CD14-positive monocyte (primary cell): Measurements from ENCODE around the gene API5. TPM values are rescaled to one million over a fixed set of nuclear protein-coding genes. Genes with fewer than 3 reads are reported as not detected.
A peak's percentile ranks its signal among the peaks of the same experiment; 100 is the strongest.

Experiments used
- DNase-seq, 3 donors: peaks; one replicate each; pipeline ENCODE4 v3.0.0-alpha.2; 2011 to 2022
- H2AFZ ChIP-seq: 2 replicates; pipeline ENCODE4 v1.6.0; 2012; ENCODE audit warnings: mild to moderate bottlenecking, low read depth, low read length, inconsistent platforms; ENCODE audit not compliant: insufficient read depth, poor library complexity, severe bottlenecking
- H3K27ac ChIP-seq, 2 donors: 1 replicate in 1 of 2; 2 replicates in 1 of 2; pipeline ENCODE4 v1.5.1; 2012 to 2013; ENCODE audit warnings: low read length in 2 of 2, control low read depth in 1 of 2, inconsistent platforms in 1 of 2, low read depth in 1 of 2, mild to moderate bottlenecking in 1 of 2
- H3K27me3 ChIP-seq, 2 donors: one replicate each; pipeline versions ENCODE4 v1.6.0 to v1.6.1; 2011 to 2013; ENCODE audit warnings: low read length in 2 of 2; ENCODE audit not compliant: control insufficient read depth in 2 of 2, insufficient read depth in 2 of 2
- H3K36me3 ChIP-seq, 2 donors: replicated peaks in 1 of 2; 1 replicate in 1 of 2; 2 replicates in 1 of 2; pipeline versions ENCODE4 v1.5.1 to v1.6.1; 2012 to 2013; ENCODE audit warnings: low read length in 2 of 2, control low read depth in 1 of 2, inconsistent platforms in 1 of 2, mild to moderate bottlenecking in 1 of 2; ENCODE audit not compliant: insufficient read depth in 2 of 2, control insufficient read depth in 1 of 2
- H3K4me1 ChIP-seq, 2 donors: 1 replicate in 1 of 2; 2 replicates in 1 of 2; pipeline versions ENCODE4 v1.5.1 to v1.6.1; 2012 to 2013; ENCODE audit warnings: low read length in 2 of 2, control low read depth in 1 of 2, inconsistent platforms in 1 of 2, mild to moderate bottlenecking in 1 of 2, moderate library complexity in 1 of 2; ENCODE audit not compliant: insufficient read depth in 2 of 2, control insufficient read depth in 1 of 2
- H3K4me2 ChIP-seq: replicated peaks from 2 replicates; pipeline ENCODE3; 2012; ENCODE audit warnings: low read length, moderate library complexity, mild to moderate bottlenecking; ENCODE audit not compliant: poor library complexity, severe bottlenecking; ENCODE audit errors: extremely low read depth
- H3K4me3 ChIP-seq, 3 experiments: fragments of 200-600 bp in 1 of 3; sonication (generic) in 1 of 3; replicated peaks in 1 of 3; 1 replicate in 2 of 3; 2 replicates in 1 of 3; pipeline ENCODE4 v1.5.1; 2011 to 2013; ENCODE audit warnings: low read length in 3 of 3, mild to moderate bottlenecking in 3 of 3, control low read depth in 2 of 3, low read depth in 2 of 3, inconsistent platforms in 1 of 3, moderate library complexity in 1 of 3
- H3K79me2 ChIP-seq: 2 replicates; pipeline ENCODE4 v1.6.0; 2012; ENCODE audit warnings: mild to moderate bottlenecking, control low read depth, inconsistent platforms, low read length, moderate library complexity; ENCODE audit not compliant: insufficient read depth
- H3K9ac ChIP-seq: 2 replicates; pipeline ENCODE4 v1.6.0; 2017; ENCODE audit warnings: low read length, mild to moderate bottlenecking; ENCODE audit not compliant: insufficient read depth, poor library complexity, severe bottlenecking
- H3K9me3 ChIP-seq, 2 donors: replicated peaks in 1 of 2; 1 replicate in 1 of 2; 2 replicates in 1 of 2; pipeline versions ENCODE4 v1.5.1 to v1.6.1; 2012 to 2013; ENCODE audit warnings: low read length in 2 of 2, control low read depth in 1 of 2; ENCODE audit not compliant: control insufficient read depth in 1 of 2, insufficient read depth in 1 of 2
- H4K20me1 ChIP-seq: 2 replicates; pipeline ENCODE4 v1.6.0; 2012; ENCODE audit warnings: mild to moderate bottlenecking, low read length, control low read depth, moderate library complexity; ENCODE audit not compliant: insufficient read depth
- H3K27ac Mint-ChIP-seq, 7 donors: one replicate each; pipeline ENCODE4 v1.8.0; 2020; ENCODE audit warnings: mild to moderate bottlenecking in 7 of 7, mixed read lengths in 7 of 7, moderate library complexity in 6 of 7, inconsistent platforms in 2 of 7
- H3K27me3 Mint-ChIP-seq, 3 donors: one replicate each; pipeline ENCODE4 v1.8.0; 2021 to 2022; ENCODE audit warnings: low read depth in 3 of 3, mild to moderate bottlenecking in 3 of 3, mixed read lengths in 3 of 3, moderate library complexity in 3 of 3, inconsistent platforms in 1 of 3
- H3K36me3 Mint-ChIP-seq, 2 donors: one replicate each; pipeline ENCODE4 v1.8.0; 2020; ENCODE audit warnings: mixed read lengths in 2 of 2, inconsistent platforms in 1 of 2, mild to moderate bottlenecking in 1 of 2
- H3K4me1 Mint-ChIP-seq: one replicate; pipeline ENCODE4 v1.8.0; 2020; ENCODE audit warnings: mild to moderate bottlenecking, mixed read lengths
- H3K4me3 Mint-ChIP-seq, 2 donors: one replicate each; pipeline ENCODE4 v1.8.0; 2020; ENCODE audit warnings: mild to moderate bottlenecking in 2 of 2, mixed read lengths in 2 of 2, moderate library complexity in 1 of 2
- H3K9me3 Mint-ChIP-seq, 7 donors: one replicate each; pipeline ENCODE4 v1.8.0; 2020 to 2022; ENCODE audit warnings: mixed read lengths in 7 of 7, mild to moderate bottlenecking in 6 of 7, moderate library complexity in 6 of 7, inconsistent platforms in 2 of 7
- WGBS: methylation state at CpG from one replicate; pipeline ENCODE4 v1.1.5; 2013; ENCODE audit warnings: missing lambda C conversion rate; ENCODE audit not compliant: insufficient coverage; 5-methylcytosine and 5-hydroxymethylcytosine counted together
- intact Hi-C, 2 donors: fragments of 100-400 bp; cut with micrococcal nuclease; formaldehyde crosslinking; loops; one replicate each; pipeline versions ENCODE4 v1.15.0 to v1.15.1; 2023
- polyA plus RNA-seq, 3 donors: library from polyadenylated mRNA; depleted of rRNA in 1 of 3; unstranded in 2 of 3; stranded (reverse) in 1 of 3; fragments of 300-500 nt in 2 of 3; fragments of >200 nt in 1 of 3; fragmentation: Illumina TruSeq in 2 of 3; gene quantifications; 1 replicate in 2 of 3; 2 replicates in 1 of 3; pipeline ENCODE4 v1.2.3, GENCODE V29; 2012 to 2021
- TF ChIP-seq, protein P1 (sequence below): fragments of 200-600 bp; IDR thresholded peaks from one replicate; pipeline ENCODE4 v1.8.0; 2022; ENCODE audit warnings: antibody characterized with exemption, mild to moderate bottlenecking

Gene API5
- polyA plus RNA-seq, 3 donors, result 17.1 to 84.0 (median 65.9) TPM

GRCh38 chr11:43358279-43358800, 46.5 kb downstream of the API5 start:
- H3K36me3 ChIP-seq, result peaks cover 2 to 3% of the 10 kb centered on the region in 2 donors
- H3K4me1 ChIP-seq, result peaks cover 23 to 27% of the 10 kb centered on the region in 2 donors
- peak overlapping the region; percentile 76 for H3K4me2 ChIP-seq
- H3K9ac ChIP-seq, result peak overlapping the region; percentile 96
- TF ChIP-seq, protein P1, sequence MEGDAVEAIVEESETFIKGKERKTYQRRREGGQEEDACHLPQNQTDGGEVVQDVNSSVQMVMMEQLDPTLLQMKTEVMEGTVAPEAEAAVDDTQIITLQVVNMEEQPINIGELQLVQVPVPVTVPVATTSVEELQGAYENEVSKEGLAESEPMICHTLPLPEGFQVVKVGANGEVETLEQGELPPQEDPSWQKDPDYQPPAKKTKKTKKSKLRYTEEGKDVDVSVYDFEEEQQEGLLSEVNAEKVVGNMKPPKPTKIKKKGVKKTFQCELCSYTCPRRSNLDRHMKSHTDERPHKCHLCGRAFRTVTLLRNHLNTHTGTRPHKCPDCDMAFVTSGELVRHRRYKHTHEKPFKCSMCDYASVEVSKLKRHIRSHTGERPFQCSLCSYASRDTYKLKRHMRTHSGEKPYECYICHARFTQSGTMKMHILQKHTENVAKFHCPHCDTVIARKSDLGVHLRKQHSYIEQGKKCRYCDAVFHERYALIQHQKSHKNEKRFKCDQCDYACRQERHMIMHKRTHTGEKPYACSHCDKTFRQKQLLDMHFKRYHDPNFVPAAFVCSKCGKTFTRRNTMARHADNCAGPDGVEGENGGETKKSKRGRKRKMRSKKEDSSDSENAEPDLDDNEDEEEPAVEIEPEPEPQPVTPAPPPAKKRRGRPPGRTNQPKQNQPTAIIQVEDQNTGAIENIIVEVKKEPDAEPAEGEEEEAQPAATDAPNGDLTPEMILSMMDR, result no peak
- Mint-ChIP-seq H3K27me3 (peaks cover 0 to 1% (median 0%) of the 10 kb centered on the region in 3 donors), H3K36me3 (peaks cover 2 to 6% of the 10 kb centered on the region in 2 donors), H3K27ac (peak overlapping the region; percentile 89 to 97 (median 96)), H3K9me3 (peaks cover 0 to 3% (median 0%) of the 10 kb centered on the region in 7 donors), H3K4me1 (peaks cover 35% of the 10 kb centered on the region), H3K4me3 (peak overlapping the region; percentile 97 to 98)
- peak overlapping the region; percentile 63 to 94 for H3K27ac ChIP-seq
- peaks cover 46% of the 10 kb centered on the region for H3K79me2 ChIP-seq
- peaks cover 17% of the 10 kb centered on the region for H4K20me1 ChIP-seq
- H3K27me3 ChIP-seq, result no peaks in the 10 kb centered on the region
- no peaks in the 10 kb centered on the region for H3K9me3 ChIP-seq
- 0% methylated on average over 13 of the region's 16 CpGs for WGBS
- no peak for DNase-seq
- intact Hi-C loops, result loop anchor here (1.0 to 10.0 kb wide), 2 partner anchors 47 to 316 kb away; partner anchors contain the start of gene API5 (in 1 of the 2)
- peak overlapping the region; percentile 95 for H2AFZ ChIP-seq
- H3K4me3 ChIP-seq, result peak overlapping the region; percentile 66 to 91 (median 70)

- Histone ChIP-seq H3K79me2 (peaks cover 52% of the 10 kb centered on the region), H3K4me1 (peaks cover 23 to 27% of the 10 kb centered on the region in 2 donors), H3K9me3 (no peaks in the 10 kb centered on the region), H2AFZ (peak within 1 kb of the TSS; percentile 95), H3K9ac (peak within 1 kb of the TSS; percentile 96), H3K36me3 (peaks cover 2 to 6% of the 10 kb centered on the region in 2 donors), H4K20me1 (peaks cover 23% of the 10 kb centered on the region), H3K4me3 (peak within 1 kb of the TSS; percentile 66 to 91 (median 70)), H3K4me2 (peak within 1 kb of the TSS; percentile 76), H3K27me3 (no peaks in the 10 kb centered on the region), H3K27ac (peak within 1 kb of the TSS; percentile 63 to 94)
- H3K9me3 Mint-ChIP-seq, result peaks cover 0 to 3% (median 0%) of the 10 kb centered on the region in 7 donors
- H3K27ac Mint-ChIP-seq, result peak within 1 kb of the TSS; percentile 89 to 97 (median 96)
- DNase-seq, result peak; percentile 88 to 90 (median 88)
- under 1% methylated on average over 54 of the region's 58 CpGs for WGBS
- TF ChIP-seq, protein P1, result no peak
- H3K4me1 Mint-ChIP-seq, result peaks cover 35% of the 10 kb centered on the region
- H3K36me3 Mint-ChIP-seq, result peaks cover 4 to 6% of the 10 kb centered on the region in 2 donors
- intact Hi-C loops, result loop anchor here (1.0 to 10.0 kb wide), 2 partner anchors 48 to 316 kb away; partner anchors contain the start of gene API5 (in 1 of the 2)
- peak within 1 kb of the TSS; percentile 97 to 98 for H3K4me3 Mint-ChIP-seq
- H3K27me3 Mint-ChIP-seq, result peaks cover 0 to 1% (median 0%) of the 10 kb centered on the region in 3 donors
Observed at GRCh38 chr11:43358801-43359421, 47.1 kb downstream of the API5 start, which contains the start of gene TTC17. TTC17 (plus strand) TSS chr11:43358920; CDS start chr11:43358955, 35 bp downstream.
